Heart right ventricle (tissue), 16 donors: Measurements from ENCODE around the gene IL20RB. TPM values are rescaled to one million over a fixed set of nuclear protein-coding genes. Genes with fewer than 3 reads are reported as not detected.

Source experiments
- ATAC-seq, 8 donors: fragments of 200-7000 bp; cut with Tn5 transposase; one replicate each; pipeline ENCODE4 v1.9.1; 2020; ENCODE audit warnings: mild to moderate bottlenecking in 8 of 8, moderate library complexity in 8 of 8, moderate number of reproducible peaks in 1 of 8
- DNase-seq, 2 donors: peaks; one replicate each; pipeline ENCODE4 v3.0.0-alpha.2; 2020
- H3K27ac ChIP-seq, 10 donors: fragments of 200-600 bp; sonication (generic) in 2 of 10; one replicate each; pipeline versions ENCODE4 v1.5.0 to v1.8.0; 2020 to 2022; ENCODE audit warnings: mild to moderate bottlenecking in 3 of 10
- H3K27me3 ChIP-seq, 7 donors: fragments of 200-600 bp; one replicate each; pipeline ENCODE4 v1.8.0; 2021 to 2022; ENCODE audit warnings: mild to moderate bottlenecking in 2 of 7
- H3K36me3 ChIP-seq, 9 donors: fragments of 200-600 bp; sonication (generic) in 1 of 9; one replicate each; pipeline versions ENCODE4 v1.5.0 to v1.8.0; 2020 to 2022; ENCODE audit warnings: mild to moderate bottlenecking in 2 of 9
- H3K4me1 ChIP-seq, 9 donors: fragments of 200-600 bp; sonication (generic) in 1 of 9; one replicate each; pipeline versions ENCODE4 v1.5.0 to v1.8.0; 2020 to 2022; ENCODE audit warnings: mild to moderate bottlenecking in 4 of 9
- H3K4me3 ChIP-seq, 10 donors: fragments of 200-600 bp; sonication (generic) in 2 of 10; one replicate each; pipeline versions ENCODE4 v1.5.0 to v1.8.0; 2020 to 2022; ENCODE audit warnings: mild to moderate bottlenecking in 7 of 10, moderate library complexity in 2 of 10
- H3K9me3 ChIP-seq, 11 donors: fragments of 200-600 bp in 10 of 11; sonication (generic) in 2 of 11; one replicate each; pipeline versions ENCODE4 v1.5.0 to v1.8.0; 2013 to 2022; ENCODE audit warnings: mild to moderate bottlenecking in 2 of 11, control low read depth in 1 of 11, moderate library complexity in 1 of 11
- CTCF ChIP-seq, 9 donors: fragments of 200-600 bp; sonication (generic) in 2 of 9; IDR thresholded peaks; one replicate each; pipeline versions ENCODE4 v1.5.0 to v1.8.0; 2021 to 2022; ENCODE audit warnings: antibody characterized with exemption in 9 of 9, mild to moderate bottlenecking in 5 of 9, moderate library complexity in 1 of 9
- WGBS, 2 donors: extraction: QIAGEN DNeasy Blood & Tissue Kit; methylation state at CpG; one replicate each; pipeline ENCODE4 v1.1.7; 2013; ENCODE audit warnings: inconsistent platforms in 1 of 2; 5-methylcytosine and 5-hydroxymethylcytosine counted together
- intact Hi-C, 10 donors: fragments of 100-400 bp; cut with DNase I; formaldehyde crosslinking; loops; one replicate each; pipeline versions ENCODE4 v1.11.1 to v1.14.2; 2022
- polyA plus RNA-seq, 2 donors: library from polyadenylated mRNA; stranded (reverse); fragments of 200-250 nt; gene quantifications; one replicate each; pipeline ENCODE4 v1.2.3, GENCODE V29; 2013
- total RNA-seq, 10 donors: library from RNA; stranded (reverse); fragmentation: NEBNext Ultra II Directional in 3 of 10; extraction: Animal tissue kit (Norgen Biotek cat#: 25700) in 3 of 10; gene quantifications; one replicate each; pipeline versions ENCODE4 v1.2.1 to v1.2.4, GENCODE V29; 2021 to 2023
- donor health status: Arrhythmogenic right ventricular cardiomyopathy.
- donor health status: ischemic (EF 13 %, LVEDD 7.1; RV severe dilation, severe dysfunction).
- donor health status: healthy with polysubstance abuse.
- donor health status: DM: no; HTN: yes; CAD: no.
- donor health status: DM: no; HTN: no; CAD: no.
- donor health status: ischemic (EF 25% LVEDD 6.9; RV normal size, moderate dysfunction).
- donor health status: ischemic (EF 25% LVEDD 5.7; RV mildly dilated, moderate dysfunction).
- donor health status: healthy.
- donor health status: DM: yes; HTN: yes; CAD: no.
- donor health status: Ischemic cardiomyopathy.
- donor health status: ischemic (EF 35%, LVEDD 5.7; RV mildly dilated, moderate dysfunction).
- donor health status: nonischemic (EF 11% LVEDD 7.7; RV severe dilation, severe dysfunction).
- donor health status: DM: yes; HTN: yes; CAD: no.
- donor health status: PGD.
- donor health status: ischemic (EF 29% LVEDD 5.4; RV normal size, mild dysfunction).
- donor health status: nonischemic (EF 23%, LVEDD 6.1; RV moderate dilation, normal function).

The IL20RB gene
- total and polyA plus RNA-seq, 12 donors, result 0.12 to 0.71 (median 0.34) TPM; not detected in 2

- Histone ChIP-seq H3K4me3 (no peak overlapping the region), H3K27ac (no peak overlapping the region), H3K4me1 (peaks cover 0 to 49% (median 34%) of the 10 kb centered on the region in 9 donors), H3K9me3 (peaks cover 0 to 16% (median 5%) of the 10 kb centered on the region in 11 donors), H3K27me3 (no peaks in the 10 kb centered on the region), H3K36me3 (no peaks in the 10 kb centered on the region)
- no peak for TF ChIP-seq CTCF (IDR thresholded peaks at IDR 0.05)
- ATAC-seq (no peak), DNase-seq (no peak)
- intact Hi-C loops, result no loop called here
- 100% methylated on average over 1 of the region's 1 CpG for WGBS, 2 donors
These were observed 44.6 kb upstream of the IL20RB start for GRCh38 chr3:136913168-136913567.

DNA sequence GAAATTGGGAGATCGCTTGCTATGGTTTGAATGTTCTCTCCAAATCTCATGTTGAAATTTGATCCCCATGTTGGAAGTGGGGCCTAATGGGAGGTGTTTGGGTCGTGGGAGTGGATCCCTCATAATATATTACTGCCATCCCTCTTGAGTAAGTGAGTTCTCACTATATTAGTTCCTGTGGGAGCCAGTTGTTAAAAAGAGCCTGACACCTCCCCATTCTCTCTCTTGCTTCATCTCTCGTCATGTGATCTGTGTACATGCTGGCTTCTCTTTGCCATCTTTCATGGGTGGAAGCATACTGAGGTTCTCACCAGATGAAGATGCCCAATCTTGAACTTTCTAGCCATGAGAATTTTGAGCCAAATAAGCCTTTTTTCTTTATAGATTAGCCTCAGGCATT, 43.0 kb upstream of the IL20RB start:
- Histone ChIP-seq H3K27me3 (no peaks in the 10 kb centered on the region), H3K4me3 (no peak overlapping the region), H3K9me3 (peaks cover 0 to 16% (median 5%) of the 10 kb centered on the region in 11 donors), H3K36me3 (no peaks in the 10 kb centered on the region), H3K27ac (no peak overlapping the region), H3K4me1 (peaks cover 0 to 54% (median 37%) of the 10 kb centered on the region in 9 donors)
- no peak for TF ChIP-seq CTCF (IDR thresholded peaks at IDR 0.05)
- no peak for DNase-seq
- no peak for ATAC-seq
- intact Hi-C loops, result no loop called here
- 91 to 96% methylated on average over 3 of the region's 3 CpGs for WGBS, 2 donors

GRCh38 chr3:136916223-136916622, 41.6 kb upstream of the IL20RB start:
- WGBS, 2 donors, result 93 to 98% methylated on average over 1 of the region's 1 CpG
- Histone ChIP-seq H3K36me3 (no peaks in the 10 kb centered on the region), H3K27ac (no peak overlapping the region), H3K4me3 (no peak overlapping the region), H3K4me1 (peaks cover 0 to 59% (median 39%) of the 10 kb centered on the region in 9 donors), H3K27me3 (no peaks in the 10 kb centered on the region), H3K9me3 (peaks cover 0 to 20% (median 6%) of the 10 kb centered on the region in 11 donors)
- ATAC-seq, result no peak
- DNase-seq, result no peak
- TF ChIP-seq CTCF (IDR thresholded peaks at IDR 0.05), result no peak
- intact Hi-C loops, result no loop called here

GRCh38 chr3:136919799-136920580, 37.8 kb upstream of the IL20RB start:
- Histone ChIP-seq H3K4me3 (peak overlapping the region in 1 of 10 donors; percentile 10), H3K9me3 (peaks cover 0 to 10% (median 0%) of the 10 kb centered on the region in 11 donors), H3K4me1 (peaks cover 0 to 64% (median 39%) of the 10 kb centered on the region in 9 donors), H3K27ac (peak overlapping the region in 9 of 10 donors; percentile 0 to 80 (median 48)), H3K27me3 (no peaks in the 10 kb centered on the region), H3K36me3 (no peaks in the 10 kb centered on the region)
- WGBS, 2 donors, result 39 to 59% methylated on average over 1 of the region's 1 CpG
- no peak for TF ChIP-seq CTCF (IDR thresholded peaks at IDR 0.05)
- DNase-seq (no peak), ATAC-seq (peak in 5 of 8 donors; percentile 46 to 79 (median 77))
- intact Hi-C loops, result loop anchor here in 1 of 10 donors (10.0 kb wide), 1 partner anchor 55 kb away; the partner anchor contains the start of gene NCK1
